ENCODE data around the gene CD82.

CD82 gene

GRCh38 chr11:44611687-44612434 lies 46.4 kb downstream of the CD82 start:
- Histone ChIP-seq H3K4me1 (ENCODE audit: insufficient read depth, low read length) (no peaks in the 10 kb centered on the region), H3K4me3 (ENCODE audit: low read length) (no peak overlapping the region), H3K27ac (ENCODE audit: low read depth, low read length) (no peak overlapping the region), H3K27me3 (ENCODE audit: insufficient read depth, low read length) (no peaks in the 10 kb centered on the region), H3K9ac (ENCODE audit: low read depth, low read length) (no peak overlapping the region), H3K36me3 (ENCODE audit: insufficient read depth, low read length) (no peaks in the 10 kb centered on the region), H3K9me3 (ENCODE audit: insufficient read depth, low read depth, low read length) (no peaks in the 10 kb centered on the region)
- 89% methylated on average over 7 of the region's 7 CpGs for WGBS

- Histone ChIP-seq H3K27ac (ENCODE audit: low read depth, low read length) (no peak overlapping the region), H3K9ac (ENCODE audit: low read depth, low read length) (no peak overlapping the region)
Observed at GRCh38 chr11:44613153-44613552, 47.7 kb downstream of the CD82 start.

GRCh38 chr11:44614281-44614775 lies 48.9 kb downstream of the CD82 start:
- Histone ChIP-seq H3K27me3 (ENCODE audit: insufficient read depth, low read length) (no peaks in the 10 kb centered on the region), H3K27ac (ENCODE audit: low read depth, low read length) (no peak overlapping the region), H3K4me1 (ENCODE audit: insufficient read depth, low read length) (no peaks in the 10 kb centered on the region), H3K4me3 (ENCODE audit: low read length) (no peak overlapping the region), H3K9me3 (ENCODE audit: insufficient read depth, low read depth, low read length) (no peaks in the 10 kb centered on the region), H3K9ac (ENCODE audit: low read depth, low read length) (no peak overlapping the region), H3K36me3 (ENCODE audit: insufficient read depth, low read length) (no peaks in the 10 kb centered on the region)
- 94% methylated on average over 7 of the region's 7 CpGs for WGBS

More at GRCh38 chr11:44613153-44613552, 47.7 kb downstream of the CD82 start:
- H3K4me1 ChIP-seq (ENCODE audit: insufficient read depth, low read length), result no peaks in the 10 kb centered on the region
- no peaks in the 10 kb centered on the region for H3K9me3 ChIP-seq (ENCODE audit: insufficient read depth, low read depth, low read length)
- no peaks in the 10 kb centered on the region for H3K36me3 ChIP-seq (ENCODE audit: insufficient read depth, low read length)
- WGBS, result 76% methylated on average over 6 of the region's 6 CpGs
- no peak overlapping the region for H3K4me3 ChIP-seq (ENCODE audit: low read length)
- H3K27me3 ChIP-seq (ENCODE audit: insufficient read depth, low read length), result no peaks in the 10 kb centered on the region

- WGBS, result 76% methylated on average over 15 of the region's 15 CpGs
- H3K36me3 ChIP-seq (ENCODE audit: insufficient read depth, low read length), result no peaks in the 10 kb centered on the region
- H3K4me1 ChIP-seq (ENCODE audit: insufficient read depth, low read length), result no peaks in the 10 kb centered on the region
- H3K9me3 ChIP-seq (ENCODE audit: insufficient read depth, low read depth, low read length), result no peaks in the 10 kb centered on the region
- H3K27ac ChIP-seq (ENCODE audit: low read depth, low read length), result no peak overlapping the region
- H3K27me3 ChIP-seq (ENCODE audit: insufficient read depth, low read length), result no peaks in the 10 kb centered on the region
- H3K4me3 ChIP-seq (ENCODE audit: low read length), result no peak overlapping the region
- no peak overlapping the region for H3K9ac ChIP-seq (ENCODE audit: low read depth, low read length)
Observed at GRCh38 chr11:44615041-44615755, 49.7 kb downstream of the CD82 start.

- no peak overlapping the region for H3K9ac ChIP-seq (ENCODE audit: low read depth, low read length)
- 92% methylated on average over 14 of the region's 14 CpGs for WGBS
- H3K4me1 ChIP-seq (ENCODE audit: insufficient read depth, low read length), result no peaks in the 10 kb centered on the region
- H3K4me3 ChIP-seq (ENCODE audit: low read length), result no peak overlapping the region
- H3K27ac ChIP-seq (ENCODE audit: low read depth, low read length), result no peak overlapping the region
- H3K36me3 ChIP-seq (ENCODE audit: insufficient read depth, low read length), result no peaks in the 10 kb centered on the region
- H3K9me3 ChIP-seq (ENCODE audit: insufficient read depth, low read depth, low read length), result no peaks in the 10 kb centered on the region
- H3K27me3 ChIP-seq (ENCODE audit: insufficient read depth, low read length), result no peaks in the 10 kb centered on the region
Observed at GRCh38 chr11:44615913-44616791, 50.7 kb downstream of the CD82 start.

GRCh38 chr11:44617671-44618461 lies 52.4 kb downstream of the CD82 start:
- no peak overlapping the region for H3K9ac ChIP-seq (ENCODE audit: low read depth, low read length)
- 90% methylated on average over 18 of the region's 18 CpGs for WGBS
- no peak overlapping the region for H3K27ac ChIP-seq (ENCODE audit: low read depth, low read length)
- no peak overlapping the region for H3K4me3 ChIP-seq (ENCODE audit: low read length)
- no peaks in the 10 kb centered on the region; the same call in 1 of the 2 replicates for H3K4me1 ChIP-seq (ENCODE audit: insufficient read depth, low read length)
- H3K9me3 ChIP-seq (ENCODE audit: insufficient read depth, low read depth, low read length), result no peaks in the 10 kb centered on the region
- peaks cover 9% of the 10 kb centered on the region for H3K27me3 ChIP-seq (ENCODE audit: insufficient read depth, low read length)
- no peaks in the 10 kb centered on the region for H3K36me3 ChIP-seq (ENCODE audit: insufficient read depth, low read length)

- Histone ChIP-seq H3K36me3 (ENCODE audit: insufficient read depth, low read length) (no peaks in the 10 kb centered on the region), H3K27me3 (ENCODE audit: insufficient read depth, low read length) (peaks cover 9% of the 10 kb centered on the region), H3K4me1 (ENCODE audit: insufficient read depth, low read length) (no peaks in the 10 kb centered on the region; the same call in 1 of the 2 replicates), H3K27ac (ENCODE audit: low read depth, low read length) (no peak overlapping the region), H3K4me3 (ENCODE audit: low read length) (no peak overlapping the region), H3K9me3 (ENCODE audit: insufficient read depth, low read depth, low read length) (no peaks in the 10 kb centered on the region), H3K9ac (ENCODE audit: low read depth, low read length) (no peak overlapping the region)
- 95% methylated on average over 22 of the region's 22 CpGs for WGBS
Observed at GRCh38 chr11:44618561-44619425, 53.3 kb downstream of the CD82 start.

GRCh38 chr11:44620328-44620725 lies 54.9 kb downstream of the CD82 start:
- Histone ChIP-seq H3K4me1 (ENCODE audit: insufficient read depth, low read length) (no peaks in the 10 kb centered on the region; the same call in 1 of the 2 replicates), H3K36me3 (ENCODE audit: insufficient read depth, low read length) (no peaks in the 10 kb centered on the region), H3K9me3 (ENCODE audit: insufficient read depth, low read depth, low read length) (no peaks in the 10 kb centered on the region), H3K27me3 (ENCODE audit: insufficient read depth, low read length) (peaks cover 9% of the 10 kb centered on the region), H3K4me3 (ENCODE audit: low read length) (no peak overlapping the region), H3K27ac (ENCODE audit: low read depth, low read length) (no peak overlapping the region), H3K9ac (ENCODE audit: low read depth, low read length) (no peak overlapping the region)
- 85% methylated on average over 5 of the region's 5 CpGs for WGBS

- Histone ChIP-seq H3K27me3 (ENCODE audit: insufficient read depth, low read length) (peaks cover 9% of the 10 kb centered on the region), H3K27ac (ENCODE audit: low read depth, low read length) (no peak overlapping the region), H3K36me3 (ENCODE audit: insufficient read depth, low read length) (no peaks in the 10 kb centered on the region), H3K4me3 (ENCODE audit: low read length) (peak overlapping the region; percentile 49), H3K9ac (ENCODE audit: low read depth, low read length) (no peak overlapping the region), H3K9me3 (ENCODE audit: insufficient read depth, low read depth, low read length) (no peaks in the 10 kb centered on the region), H3K4me1 (ENCODE audit: insufficient read depth, low read length) (no peaks in the 10 kb centered on the region; the same call in 1 of the 2 replicates)
- 13% methylated on average over 24 of the region's 24 CpGs for WGBS
Observed at GRCh38 chr11:44621140-44621681, 55.7 kb downstream of the CD82 start.

All from HUES64 (cell line).